NOMO-1 treated with DMSO at 0.1 percent for 48 hours (cell line): ENCODE measurements around the gene DNAJC21.

Source experiments
- DNase-seq: peaks from one replicate; lab custom pipeline; 2025; ENCODE audit not compliant: unreplicated experiment; lab: John Stamatoyannopoulos, UW

Gene DNAJC21

GRCh38 chr5:34977934-34978613, 48.7 kb downstream of the DNAJC21 start:
- no peak for DNase-seq

DNA sequence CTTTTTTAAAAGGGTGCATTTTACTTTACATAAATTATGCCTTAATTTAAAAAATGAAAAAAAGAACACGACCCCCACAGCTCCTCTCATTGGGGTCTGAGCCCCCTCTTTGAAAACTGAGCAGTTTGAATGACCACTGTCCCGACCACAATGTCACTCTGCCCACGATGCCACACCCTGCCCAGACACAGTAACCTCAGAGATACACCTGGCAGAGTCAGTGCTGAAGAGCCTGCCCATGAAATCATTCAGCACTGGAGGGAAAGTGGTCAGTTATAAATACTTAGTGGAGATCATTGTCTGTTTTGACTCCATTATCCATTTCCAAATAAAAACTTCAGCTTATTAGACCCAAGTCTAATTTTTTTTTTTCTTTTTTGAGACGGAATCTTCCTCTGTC, 49.3 kb downstream of the DNAJC21 start:
- no peak for DNase-seq

- DNase-seq: no peak
Observed at GRCh38 chr5:34982823-34983222, 53.5 kb downstream of the DNAJC21 start.

- no peak for DNase-seq
Observed at GRCh38 chr5:34986965-34987364, 57.6 kb downstream of the DNAJC21 start.

GRCh38 chr5:34991486-34992238, 62.3 kb downstream of the DNAJC21 start:
- DNase-seq: no peak

- DNase-seq: no peak
Observed at GRCh38 chr5:34993951-34994350, 64.6 kb downstream of the DNAJC21 start.

DNA sequence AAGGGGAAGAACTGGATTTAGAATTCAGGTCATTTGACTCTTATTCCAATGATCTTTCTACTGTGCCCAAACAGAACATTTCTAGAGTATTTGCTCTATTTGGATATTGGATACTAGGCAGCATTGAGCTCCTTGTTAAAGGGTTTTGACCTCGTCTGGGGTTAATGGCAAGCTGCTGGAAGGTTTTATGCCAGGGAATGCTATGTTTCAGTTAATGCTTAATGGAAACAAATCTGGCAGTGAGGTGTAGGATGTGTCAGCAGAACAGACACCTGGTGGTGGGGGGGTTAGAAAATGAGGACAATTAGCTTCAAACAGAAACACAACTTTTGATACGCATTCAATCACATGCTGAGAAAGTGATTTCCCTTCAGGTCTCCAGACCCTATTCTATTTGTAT, 66.9 kb downstream of the DNAJC21 start:
- DNase-seq: no peak

- no peak for DNase-seq
Observed at GRCh38 chr5:34998058-34998789, 68.9 kb downstream of the DNAJC21 start.

- no peak for DNase-seq
Observed at GRCh38 chr5:35001842-35002241, 72.5 kb downstream of the DNAJC21 start.

DNA sequence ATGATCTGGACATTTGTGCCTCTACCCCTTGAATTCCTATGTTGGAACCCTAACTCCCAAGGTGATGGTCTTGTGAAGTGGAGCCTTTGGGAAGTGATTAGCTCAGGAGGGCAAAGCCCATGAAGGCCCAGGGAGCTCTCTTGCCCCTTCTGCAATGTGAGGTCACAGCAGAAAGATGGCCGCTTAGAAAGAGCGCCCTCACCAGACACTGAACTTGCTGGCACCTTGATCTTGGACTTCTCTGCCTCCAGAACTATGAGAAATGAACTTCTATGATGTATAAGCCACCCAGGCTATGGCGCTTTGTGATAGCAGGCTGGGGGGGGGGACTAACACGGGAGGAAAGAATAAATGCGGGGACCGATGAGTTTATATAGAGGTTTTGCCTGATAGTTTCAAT, 73.1 kb downstream of the DNAJC21 start:
- DNase-seq: no peak

DNA sequence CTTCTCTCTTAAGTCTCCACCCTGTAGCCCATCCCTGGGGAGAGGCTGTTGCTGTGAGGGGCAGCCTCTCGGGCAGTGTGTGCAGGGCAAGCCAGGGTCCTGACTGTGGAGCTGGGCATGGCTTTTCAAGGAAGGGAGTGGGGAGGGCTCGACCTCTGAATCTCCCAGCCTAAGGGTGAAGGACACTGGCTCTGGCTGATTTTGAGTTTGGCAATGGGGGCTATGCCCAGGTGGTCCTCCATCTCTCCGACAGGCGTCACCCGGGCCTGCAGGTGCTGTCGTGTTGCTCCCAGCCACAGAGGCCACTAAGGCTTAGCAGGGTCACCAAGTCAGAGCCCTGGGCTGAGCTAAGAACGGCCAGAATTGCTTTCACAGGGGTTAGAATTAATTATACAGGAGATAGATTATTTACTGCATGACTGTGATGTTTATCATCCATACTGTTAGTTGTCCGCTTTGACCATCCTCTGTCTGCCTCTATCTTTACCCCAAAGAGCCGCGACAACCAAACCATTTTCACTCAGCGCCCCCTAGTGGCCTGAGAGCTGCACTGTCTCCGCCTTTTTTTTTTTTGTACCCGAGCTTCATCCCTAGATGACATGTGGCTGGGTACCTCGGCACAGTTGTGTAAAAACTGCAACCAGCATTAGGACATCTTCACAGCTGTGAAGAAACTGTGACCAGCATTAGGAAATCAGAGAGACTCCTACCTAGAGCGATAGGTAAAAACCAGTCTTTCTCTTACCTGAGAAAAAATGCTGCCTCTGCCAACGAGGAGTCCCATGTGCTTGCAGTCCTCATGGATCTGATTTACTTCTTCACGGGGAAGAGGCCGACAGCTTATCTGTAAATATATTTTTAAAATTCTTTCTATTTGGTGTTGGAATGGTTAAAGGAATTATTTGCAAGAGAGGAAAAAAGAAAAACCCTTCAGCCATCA, 73.9 kb downstream of the DNAJC21 start:
- DNase-seq: peak; percentile 73

- no peak for DNase-seq
Observed at GRCh38 chr5:35004200-35004599, 74.8 kb downstream of the DNAJC21 start.

DNA sequence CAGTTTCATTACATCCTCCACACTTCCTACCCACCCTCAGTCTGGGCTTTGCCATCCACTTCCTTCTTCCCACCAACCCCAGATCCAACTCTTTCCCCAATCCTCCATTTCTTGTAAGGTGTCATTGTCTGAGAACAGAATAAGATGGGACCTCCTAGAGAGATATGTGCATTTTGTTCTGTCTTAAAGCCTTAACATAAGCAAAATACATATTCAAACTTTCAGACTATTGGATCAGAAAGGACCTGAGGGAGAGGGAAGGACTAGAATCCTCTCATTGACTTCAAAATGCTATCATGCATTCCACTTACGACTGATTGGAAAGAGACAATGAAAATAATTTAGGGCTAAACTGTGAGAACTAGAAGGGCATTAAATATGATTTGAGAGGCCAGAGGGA, 75.4 kb downstream of the DNAJC21 start:
- no peak for DNase-seq
